Measurements from ENCODE around the gene PCDHGB7. TPM values are rescaled to one million over a fixed set of nuclear protein-coding genes. Genes with fewer than 3 reads are reported as not detected.
A peak's percentile ranks its signal among the peaks of the same experiment; 100 is the strongest.

Gene PCDHGB7
- total RNA-seq, 1 donor from 2014 or later, result 45.2 TPM

DNA sequence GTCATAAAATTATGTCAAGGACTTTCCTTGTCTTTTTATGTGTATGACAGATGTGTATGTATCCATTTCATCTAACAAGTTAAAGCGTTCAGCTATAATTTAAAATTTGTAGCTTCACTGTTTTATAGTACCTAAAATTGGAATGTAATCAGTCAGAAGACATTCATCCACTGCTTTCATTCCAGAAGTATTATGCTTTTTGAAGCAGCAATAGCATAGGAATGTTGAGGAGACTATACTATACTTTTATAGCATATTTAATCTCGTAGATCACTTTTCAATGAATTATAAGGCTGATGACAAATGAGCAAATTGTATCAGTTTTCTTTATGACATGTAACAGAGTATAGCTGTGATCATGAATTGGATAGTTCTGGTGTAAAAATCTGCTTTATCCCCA lies 19.7 kb downstream of the PCDHGB7 start:
- no peak overlapping the region for H3K27ac Mint-ChIP-seq (ENCODE audit: unreplicated experiment)
- H3K9me3 Mint-ChIP-seq (ENCODE audit: unreplicated experiment), result peaks cover 8% of the 10 kb centered on the region
- H3K4me1 Mint-ChIP-seq (ENCODE audit: unreplicated experiment), result no peaks in the 10 kb centered on the region
- DNase-seq (ENCODE audit: low spot score), result no peak
- TF ChIP-seq, protein P1, sequence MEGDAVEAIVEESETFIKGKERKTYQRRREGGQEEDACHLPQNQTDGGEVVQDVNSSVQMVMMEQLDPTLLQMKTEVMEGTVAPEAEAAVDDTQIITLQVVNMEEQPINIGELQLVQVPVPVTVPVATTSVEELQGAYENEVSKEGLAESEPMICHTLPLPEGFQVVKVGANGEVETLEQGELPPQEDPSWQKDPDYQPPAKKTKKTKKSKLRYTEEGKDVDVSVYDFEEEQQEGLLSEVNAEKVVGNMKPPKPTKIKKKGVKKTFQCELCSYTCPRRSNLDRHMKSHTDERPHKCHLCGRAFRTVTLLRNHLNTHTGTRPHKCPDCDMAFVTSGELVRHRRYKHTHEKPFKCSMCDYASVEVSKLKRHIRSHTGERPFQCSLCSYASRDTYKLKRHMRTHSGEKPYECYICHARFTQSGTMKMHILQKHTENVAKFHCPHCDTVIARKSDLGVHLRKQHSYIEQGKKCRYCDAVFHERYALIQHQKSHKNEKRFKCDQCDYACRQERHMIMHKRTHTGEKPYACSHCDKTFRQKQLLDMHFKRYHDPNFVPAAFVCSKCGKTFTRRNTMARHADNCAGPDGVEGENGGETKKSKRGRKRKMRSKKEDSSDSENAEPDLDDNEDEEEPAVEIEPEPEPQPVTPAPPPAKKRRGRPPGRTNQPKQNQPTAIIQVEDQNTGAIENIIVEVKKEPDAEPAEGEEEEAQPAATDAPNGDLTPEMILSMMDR (IDR thresholded peaks at IDR 0.05; ENCODE audit: unreplicated experiment), result no peak
- peaks cover 34% of the 10 kb centered on the region for H3K36me3 Mint-ChIP-seq (ENCODE audit: low read depth, unreplicated experiment)
- H3K27me3 Mint-ChIP-seq (ENCODE audit: unreplicated experiment), result peaks cover 2% of the 10 kb centered on the region
- H3K4me3 Mint-ChIP-seq (ENCODE audit: unreplicated experiment), result no peak overlapping the region

- H3K36me3 Mint-ChIP-seq (ENCODE audit: low read depth, unreplicated experiment), result peaks cover 20% of the 10 kb centered on the region
- no peak for DNase-seq (ENCODE audit: low spot score)
- H3K4me1 Mint-ChIP-seq (ENCODE audit: unreplicated experiment), result no peaks in the 10 kb centered on the region
- no peak overlapping the region for H3K27ac Mint-ChIP-seq (ENCODE audit: unreplicated experiment)
- H3K9me3 Mint-ChIP-seq (ENCODE audit: unreplicated experiment), result peaks cover 3% of the 10 kb centered on the region
- TF ChIP-seq, protein P1 (IDR thresholded peaks at IDR 0.05; ENCODE audit: unreplicated experiment), result no peak
- peaks cover 2% of the 10 kb centered on the region for H3K27me3 Mint-ChIP-seq (ENCODE audit: unreplicated experiment)
- no peak overlapping the region for H3K4me3 Mint-ChIP-seq (ENCODE audit: unreplicated experiment)
Observed at GRCh38 chr5:141439411-141440141, 22.1 kb downstream of the PCDHGB7 start.

DNA sequence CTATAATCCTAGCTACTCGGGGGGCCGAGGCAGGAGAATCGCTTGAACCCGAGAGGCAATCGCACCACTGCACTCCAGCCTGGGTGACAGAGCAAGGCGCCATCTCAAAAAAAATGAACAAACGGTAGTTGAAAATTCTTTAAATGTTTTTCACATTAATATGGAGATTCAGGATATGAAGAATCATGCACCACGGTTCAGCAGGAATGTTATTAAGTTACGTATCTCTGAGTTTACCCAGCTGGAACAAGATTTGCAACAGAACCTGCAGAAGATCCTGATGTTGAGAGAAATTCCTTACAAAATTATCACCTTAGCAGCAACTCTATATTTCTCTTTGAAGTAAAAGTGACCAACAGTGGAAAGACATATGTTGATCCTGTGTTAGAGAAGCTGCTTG lies 22.9 kb downstream of the PCDHGB7 start:
- peaks cover 3% of the 10 kb centered on the region for H3K9me3 Mint-ChIP-seq (ENCODE audit: unreplicated experiment)
- no peak overlapping the region for H3K27ac Mint-ChIP-seq (ENCODE audit: unreplicated experiment)
- peaks cover 2% of the 10 kb centered on the region for H3K27me3 Mint-ChIP-seq (ENCODE audit: unreplicated experiment)
- TF ChIP-seq, protein P1 (IDR thresholded peaks at IDR 0.05; ENCODE audit: unreplicated experiment), result no peak
- peaks cover 17% of the 10 kb centered on the region for H3K36me3 Mint-ChIP-seq (ENCODE audit: low read depth, unreplicated experiment)
- H3K4me1 Mint-ChIP-seq (ENCODE audit: unreplicated experiment), result no peaks in the 10 kb centered on the region
- DNase-seq (ENCODE audit: low spot score), result no peak
- H3K4me3 Mint-ChIP-seq (ENCODE audit: unreplicated experiment), result no peak overlapping the region

DNA sequence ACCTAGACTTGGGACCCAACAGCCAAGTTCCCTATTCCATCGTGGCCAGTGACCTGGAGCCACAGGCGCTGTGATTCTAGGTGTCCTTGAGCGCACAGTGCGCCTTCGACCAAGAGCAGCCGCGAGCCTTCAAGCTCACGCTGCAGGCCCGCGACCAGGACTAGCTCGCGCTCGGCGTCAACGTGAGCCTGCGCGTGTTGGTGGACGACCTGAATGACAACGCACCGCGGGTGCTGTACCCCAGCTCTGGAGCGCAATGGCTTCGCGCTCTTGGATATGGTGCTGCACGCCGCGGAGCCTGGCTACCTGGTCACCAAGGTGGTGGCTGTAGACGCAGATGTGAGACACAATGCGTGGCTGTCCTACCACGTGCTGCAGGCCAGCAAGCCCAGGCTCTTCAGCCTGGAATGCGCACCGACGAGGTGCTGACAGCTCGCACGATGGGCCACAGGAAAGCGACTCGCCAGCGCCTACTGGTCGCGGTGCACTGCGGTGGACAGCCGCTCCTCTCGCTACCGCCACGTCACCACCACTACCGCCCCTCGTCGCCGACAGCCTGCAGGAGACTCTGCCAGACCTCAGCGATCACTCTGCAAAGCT lies 24.2 kb downstream of the PCDHGB7 start:
- peaks cover 2% of the 10 kb centered on the region for H3K27me3 Mint-ChIP-seq (ENCODE audit: unreplicated experiment)
- H3K4me1 Mint-ChIP-seq (ENCODE audit: unreplicated experiment), result no peaks in the 10 kb centered on the region
- peak overlapping the region; percentile 58 for H3K27ac Mint-ChIP-seq (ENCODE audit: unreplicated experiment)
- no peak for DNase-seq (ENCODE audit: low spot score)
- TF ChIP-seq, protein P1 (IDR thresholded peaks at IDR 0.05; ENCODE audit: unreplicated experiment), result no peak
- H3K36me3 Mint-ChIP-seq (ENCODE audit: low read depth, unreplicated experiment), result peaks cover 17% of the 10 kb centered on the region
- peak overlapping the region; percentile 71 for H3K4me3 Mint-ChIP-seq (ENCODE audit: unreplicated experiment)
- peaks cover 3% of the 10 kb centered on the region for H3K9me3 Mint-ChIP-seq (ENCODE audit: unreplicated experiment)

DNA sequence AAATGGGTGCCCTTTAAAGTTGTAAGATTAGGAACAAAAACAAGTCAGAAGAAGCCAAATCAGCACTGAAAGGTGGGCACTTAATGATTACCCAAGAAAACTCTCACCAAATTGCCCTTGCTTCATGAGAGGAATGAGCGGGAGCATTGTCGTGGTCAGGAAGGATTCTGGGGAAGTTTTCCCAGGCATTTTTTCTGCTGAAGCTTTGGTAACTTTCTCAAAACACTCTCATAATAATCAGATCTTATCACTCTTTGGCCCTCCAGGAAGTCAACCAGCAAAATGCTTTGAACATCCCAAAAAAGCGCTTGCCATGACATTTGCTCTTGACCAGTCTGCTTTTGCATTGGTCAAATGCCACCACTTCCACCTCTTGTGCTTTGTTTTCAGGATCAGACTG lies 47.9 kb downstream of the PCDHGB7 start:
- Mint-ChIP-seq H3K4me1 (ENCODE audit: unreplicated experiment) (peaks cover 16% of the 10 kb centered on the region), H3K27me3 (ENCODE audit: unreplicated experiment) (peaks cover 1% of the 10 kb centered on the region), H3K27ac (ENCODE audit: unreplicated experiment) (no peak overlapping the region), H3K36me3 (ENCODE audit: low read depth, unreplicated experiment) (peaks cover 4% of the 10 kb centered on the region), H3K4me3 (ENCODE audit: unreplicated experiment) (no peak overlapping the region), H3K9me3 (ENCODE audit: unreplicated experiment) (no peaks in the 10 kb centered on the region)
- no peak for DNase-seq (ENCODE audit: low spot score)
- TF ChIP-seq, protein P1 (IDR thresholded peaks at IDR 0.05; ENCODE audit: unreplicated experiment), result no peak
